Heart right ventricle (tissue), 16 donors: ENCODE data around the gene PLPP4. TPM values are rescaled to one million over a fixed set of nuclear protein-coding genes. Genes with fewer than 3 reads are reported as not detected.

Experiments
- ATAC-seq, 8 donors: fragments of 200-7000 bp; cut with Tn5 transposase; one replicate each; pipeline ENCODE4 v1.9.1; 2020; ENCODE audit warnings: mild to moderate bottlenecking in 8 of 8, moderate library complexity in 8 of 8, moderate number of reproducible peaks in 1 of 8
- DNase-seq, 2 donors: peaks; one replicate each; pipeline ENCODE4 v3.0.0-alpha.2; 2020
- H3K27ac ChIP-seq, 10 donors: fragments of 200-600 bp; sonication (generic) in 2 of 10; one replicate each; pipeline versions ENCODE4 v1.5.0 to v1.8.0; 2020 to 2022; ENCODE audit warnings: mild to moderate bottlenecking in 3 of 10
- H3K27me3 ChIP-seq, 7 donors: fragments of 200-600 bp; one replicate each; pipeline ENCODE4 v1.8.0; 2021 to 2022; ENCODE audit warnings: mild to moderate bottlenecking in 2 of 7
- H3K36me3 ChIP-seq, 9 donors: fragments of 200-600 bp; sonication (generic) in 1 of 9; one replicate each; pipeline versions ENCODE4 v1.5.0 to v1.8.0; 2020 to 2022; ENCODE audit warnings: mild to moderate bottlenecking in 2 of 9
- H3K4me1 ChIP-seq, 9 donors: fragments of 200-600 bp; sonication (generic) in 1 of 9; one replicate each; pipeline versions ENCODE4 v1.5.0 to v1.8.0; 2020 to 2022; ENCODE audit warnings: mild to moderate bottlenecking in 4 of 9
- H3K4me3 ChIP-seq, 10 donors: fragments of 200-600 bp; sonication (generic) in 2 of 10; one replicate each; pipeline versions ENCODE4 v1.5.0 to v1.8.0; 2020 to 2022; ENCODE audit warnings: mild to moderate bottlenecking in 7 of 10, moderate library complexity in 2 of 10
- H3K9me3 ChIP-seq, 11 donors: fragments of 200-600 bp in 10 of 11; sonication (generic) in 2 of 11; one replicate each; pipeline versions ENCODE4 v1.5.0 to v1.8.0; 2013 to 2022; ENCODE audit warnings: mild to moderate bottlenecking in 2 of 11, control low read depth in 1 of 11, moderate library complexity in 1 of 11
- WGBS, 2 donors: extraction: QIAGEN DNeasy Blood & Tissue Kit; methylation state at CpG; one replicate each; pipeline ENCODE4 v1.1.7; 2013; ENCODE audit warnings: inconsistent platforms in 1 of 2; 5-methylcytosine and 5-hydroxymethylcytosine counted together
- intact Hi-C, 10 donors: fragments of 100-400 bp; cut with DNase I; formaldehyde crosslinking; loops; one replicate each; pipeline versions ENCODE4 v1.11.1 to v1.14.2; 2022
- polyA plus RNA-seq, 2 donors: library from polyadenylated mRNA; stranded (reverse); fragments of 200-250 nt; gene quantifications; one replicate each; pipeline ENCODE4 v1.2.3, GENCODE V29; 2013
- total RNA-seq, 10 donors: library from RNA; stranded (reverse); fragmentation: NEBNext Ultra II Directional in 3 of 10; extraction: Animal tissue kit (Norgen Biotek cat#: 25700) in 3 of 10; gene quantifications; one replicate each; pipeline versions ENCODE4 v1.2.1 to v1.2.4, GENCODE V29; 2021 to 2023
- TF ChIP-seq, protein P1 (sequence below), 9 donors: fragments of 200-600 bp; sonication (generic) in 2 of 9; IDR thresholded peaks; one replicate each; pipeline versions ENCODE4 v1.5.0 to v1.8.0; 2021 to 2022; ENCODE audit warnings: antibody characterized with exemption in 9 of 9, mild to moderate bottlenecking in 5 of 9, moderate library complexity in 1 of 9
- donor health status: Arrhythmogenic right ventricular cardiomyopathy.
- donor health status: ischemic (EF 13 %, LVEDD 7.1; RV severe dilation, severe dysfunction).
- donor health status: healthy with polysubstance abuse.
- donor health status: DM: no; HTN: yes; CAD: no.
- donor health status: DM: no; HTN: no; CAD: no.
- donor health status: ischemic (EF 25% LVEDD 6.9; RV normal size, moderate dysfunction).
- donor health status: ischemic (EF 25% LVEDD 5.7; RV mildly dilated, moderate dysfunction).
- donor health status: healthy.
- donor health status: DM: yes; HTN: yes; CAD: no.
- donor health status: Ischemic cardiomyopathy.
- donor health status: ischemic (EF 35%, LVEDD 5.7; RV mildly dilated, moderate dysfunction).
- donor health status: nonischemic (EF 11% LVEDD 7.7; RV severe dilation, severe dysfunction).
- donor health status: DM: yes; HTN: yes; CAD: no.
- donor health status: PGD.
- donor health status: ischemic (EF 29% LVEDD 5.4; RV normal size, mild dysfunction).
- donor health status: nonischemic (EF 23%, LVEDD 6.1; RV moderate dilation, normal function).

The PLPP4 gene
- total and polyA plus RNA-seq, 12 donors: not detected

DNA sequence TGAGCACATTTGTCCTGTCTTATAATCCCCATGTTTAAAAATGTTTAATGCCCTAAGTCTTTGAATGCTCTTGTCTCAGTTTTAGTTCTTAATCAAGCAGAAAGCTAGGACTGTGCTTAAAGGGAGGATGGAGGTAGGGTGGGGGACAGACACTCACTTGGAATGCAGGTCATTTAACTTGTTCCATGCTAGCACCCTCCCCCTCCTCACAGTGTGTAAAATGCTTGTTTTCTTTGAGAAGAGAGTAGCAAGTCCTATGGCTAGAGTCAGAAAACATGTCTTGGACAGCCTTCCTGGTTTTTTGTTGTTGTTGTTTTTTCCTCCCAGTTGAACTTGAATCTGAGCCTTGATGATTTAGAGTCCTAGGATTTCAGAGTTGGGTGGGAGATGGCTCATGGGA, 114.2 kb downstream of the PLPP4 start:
- peaks cover 0 to under 1% (median 0%) of the 10 kb centered on the region in 7 donors for H3K27me3 ChIP-seq
- no peaks in the 10 kb centered on the region for H3K36me3 ChIP-seq
- TF ChIP-seq, protein P1, sequence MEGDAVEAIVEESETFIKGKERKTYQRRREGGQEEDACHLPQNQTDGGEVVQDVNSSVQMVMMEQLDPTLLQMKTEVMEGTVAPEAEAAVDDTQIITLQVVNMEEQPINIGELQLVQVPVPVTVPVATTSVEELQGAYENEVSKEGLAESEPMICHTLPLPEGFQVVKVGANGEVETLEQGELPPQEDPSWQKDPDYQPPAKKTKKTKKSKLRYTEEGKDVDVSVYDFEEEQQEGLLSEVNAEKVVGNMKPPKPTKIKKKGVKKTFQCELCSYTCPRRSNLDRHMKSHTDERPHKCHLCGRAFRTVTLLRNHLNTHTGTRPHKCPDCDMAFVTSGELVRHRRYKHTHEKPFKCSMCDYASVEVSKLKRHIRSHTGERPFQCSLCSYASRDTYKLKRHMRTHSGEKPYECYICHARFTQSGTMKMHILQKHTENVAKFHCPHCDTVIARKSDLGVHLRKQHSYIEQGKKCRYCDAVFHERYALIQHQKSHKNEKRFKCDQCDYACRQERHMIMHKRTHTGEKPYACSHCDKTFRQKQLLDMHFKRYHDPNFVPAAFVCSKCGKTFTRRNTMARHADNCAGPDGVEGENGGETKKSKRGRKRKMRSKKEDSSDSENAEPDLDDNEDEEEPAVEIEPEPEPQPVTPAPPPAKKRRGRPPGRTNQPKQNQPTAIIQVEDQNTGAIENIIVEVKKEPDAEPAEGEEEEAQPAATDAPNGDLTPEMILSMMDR (IDR thresholded peaks at IDR 0.05): no peak
- no peaks in the 10 kb centered on the region for H3K4me1 ChIP-seq
- no peak overlapping the region for H3K27ac ChIP-seq
- intact Hi-C loops: no loop called here
- no peaks in the 10 kb centered on the region for H3K9me3 ChIP-seq
- no peak overlapping the region for H3K4me3 ChIP-seq
- DNase-seq (no peak), ATAC-seq (no peak)

DNA sequence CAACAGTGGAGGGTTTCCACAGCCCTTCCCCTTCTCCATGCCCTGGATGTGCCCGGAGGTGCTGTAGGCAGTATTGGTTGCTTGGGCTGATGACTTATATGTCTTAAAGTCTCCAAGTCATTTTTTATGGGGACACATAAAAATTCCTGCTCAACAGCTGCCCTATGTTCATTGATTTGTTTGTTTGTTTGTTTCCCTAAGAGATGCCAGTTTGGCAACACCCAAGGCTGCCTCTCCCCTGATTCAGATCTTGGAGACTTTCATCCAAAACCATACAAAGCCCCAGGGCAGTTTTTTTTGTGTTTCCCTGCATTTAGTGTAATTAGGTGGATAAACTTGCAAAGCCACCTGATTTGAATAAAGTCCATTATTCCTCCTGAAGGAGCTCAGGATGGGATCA, 115.3 kb downstream of the PLPP4 start:
- intact Hi-C loops: no loop called here

DNA sequence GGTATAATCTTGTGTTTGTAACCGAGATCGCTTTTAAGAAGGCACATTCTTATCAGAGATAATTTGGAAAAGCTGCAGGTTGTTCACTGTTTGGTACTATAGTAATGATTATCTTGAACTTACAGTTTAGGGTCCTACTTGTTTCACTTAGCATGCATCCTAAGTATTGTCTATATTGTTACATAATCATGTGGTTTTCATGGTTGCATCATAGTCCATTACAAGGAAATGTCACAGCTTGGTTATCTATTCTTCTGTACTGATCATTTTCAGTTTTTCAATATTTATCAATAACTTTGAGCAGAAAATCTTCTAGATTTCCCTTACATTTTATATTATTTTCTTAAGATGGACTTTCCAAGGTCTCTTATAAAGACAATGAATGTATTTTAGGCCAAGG, 116.3 kb downstream of the PLPP4 start:
- H3K27ac ChIP-seq: no peak overlapping the region
- ATAC-seq (no peak), DNase-seq (no peak)
- intact Hi-C loops: no loop called here
- 91 to 94% methylated on average over 2 of the region's 2 CpGs for WGBS, 2 donors
- H3K4me1 ChIP-seq: no peaks in the 10 kb centered on the region
- TF ChIP-seq, protein P1 (IDR thresholded peaks at IDR 0.05): no peak
- H3K36me3 ChIP-seq: no peaks in the 10 kb centered on the region
- no peaks in the 10 kb centered on the region for H3K27me3 ChIP-seq
- no peaks in the 10 kb centered on the region for H3K9me3 ChIP-seq
- no peak overlapping the region for H3K4me3 ChIP-seq

More for the DNA sequence above, 115.3 kb downstream of the PLPP4 start:
- H3K36me3 ChIP-seq: no peaks in the 10 kb centered on the region
- H3K27ac ChIP-seq: no peak overlapping the region
- no peak for DNase-seq
- no peak for ATAC-seq
- no peaks in the 10 kb centered on the region for H3K4me1 ChIP-seq
- H3K27me3 ChIP-seq: no peaks in the 10 kb centered on the region
- no peak overlapping the region for H3K4me3 ChIP-seq
- TF ChIP-seq, protein P1 (IDR thresholded peaks at IDR 0.05): no peak
- 71 to 91% methylated on average over 1 of the region's 1 CpG for WGBS, 2 donors
- H3K9me3 ChIP-seq: no peaks in the 10 kb centered on the region

- H3K4me1 ChIP-seq: no peaks in the 10 kb centered on the region
- no peaks in the 10 kb centered on the region for H3K9me3 ChIP-seq
- DNase-seq (no peak), ATAC-seq (no peak)
- intact Hi-C loops: no loop called here
- no peak overlapping the region for H3K27ac ChIP-seq
- no peaks in the 10 kb centered on the region for H3K36me3 ChIP-seq
- H3K4me3 ChIP-seq: no peak overlapping the region
- 89 to 90% methylated on average over 13 of the region's 13 CpGs for WGBS, 2 donors
- no peaks in the 10 kb centered on the region for H3K27me3 ChIP-seq
- TF ChIP-seq, protein P1 (IDR thresholded peaks at IDR 0.05): no peak
Measured at GRCh38 chr10:120574981-120575380, 118.0 kb downstream of the PLPP4 start.

GRCh38 chr10:120575411-120575810, 118.4 kb downstream of the PLPP4 start:
- DNase-seq (no peak), ATAC-seq (no peak)
- Histone ChIP-seq H3K36me3 (no peaks in the 10 kb centered on the region), H3K27ac (no peak overlapping the region), H3K4me1 (no peaks in the 10 kb centered on the region), H3K27me3 (no peaks in the 10 kb centered on the region), H3K4me3 (no peak overlapping the region), H3K9me3 (no peaks in the 10 kb centered on the region)
- 76 to 80% methylated on average over 3 of the region's 3 CpGs for WGBS, 2 donors
- intact Hi-C loops: no loop called here
- TF ChIP-seq, protein P1 (IDR thresholded peaks at IDR 0.05): no peak
